ENCODE results near the gene PTPRG.

PTPRG gene

DNA sequence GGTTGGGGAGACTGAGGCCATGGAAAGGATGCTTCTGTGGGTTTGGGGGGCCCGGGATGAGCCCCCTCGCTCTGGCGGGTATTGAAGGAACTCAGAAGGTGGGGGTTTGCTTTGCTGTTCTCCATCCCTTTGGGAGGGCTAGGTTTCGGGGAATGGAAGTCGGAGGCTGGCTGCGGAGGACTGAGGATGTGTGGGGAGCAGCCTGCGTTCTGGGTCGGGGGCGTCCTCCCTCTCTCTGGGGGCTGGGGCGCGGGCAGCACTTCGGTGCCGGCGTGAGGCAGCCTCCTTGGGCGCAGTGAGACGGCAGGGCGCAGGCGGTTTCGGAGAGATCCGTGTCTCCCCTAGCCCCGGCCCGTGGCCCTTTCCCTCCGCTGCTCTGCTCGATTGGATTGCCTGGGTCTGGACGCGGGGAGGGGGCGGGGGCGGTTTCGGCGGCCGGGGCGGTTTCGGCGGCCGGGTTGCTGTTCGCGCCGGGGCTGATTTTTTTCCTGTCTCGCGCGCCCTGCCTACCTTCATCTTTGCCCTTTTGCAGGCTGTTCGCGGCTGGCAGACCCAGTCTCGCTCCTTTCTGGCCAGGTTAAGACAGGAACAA is 1.4 kb downstream of the PTPRG start:
- no peak for DNase-seq (ENCODE audit: low read depth in 2 of 2)

DNA sequence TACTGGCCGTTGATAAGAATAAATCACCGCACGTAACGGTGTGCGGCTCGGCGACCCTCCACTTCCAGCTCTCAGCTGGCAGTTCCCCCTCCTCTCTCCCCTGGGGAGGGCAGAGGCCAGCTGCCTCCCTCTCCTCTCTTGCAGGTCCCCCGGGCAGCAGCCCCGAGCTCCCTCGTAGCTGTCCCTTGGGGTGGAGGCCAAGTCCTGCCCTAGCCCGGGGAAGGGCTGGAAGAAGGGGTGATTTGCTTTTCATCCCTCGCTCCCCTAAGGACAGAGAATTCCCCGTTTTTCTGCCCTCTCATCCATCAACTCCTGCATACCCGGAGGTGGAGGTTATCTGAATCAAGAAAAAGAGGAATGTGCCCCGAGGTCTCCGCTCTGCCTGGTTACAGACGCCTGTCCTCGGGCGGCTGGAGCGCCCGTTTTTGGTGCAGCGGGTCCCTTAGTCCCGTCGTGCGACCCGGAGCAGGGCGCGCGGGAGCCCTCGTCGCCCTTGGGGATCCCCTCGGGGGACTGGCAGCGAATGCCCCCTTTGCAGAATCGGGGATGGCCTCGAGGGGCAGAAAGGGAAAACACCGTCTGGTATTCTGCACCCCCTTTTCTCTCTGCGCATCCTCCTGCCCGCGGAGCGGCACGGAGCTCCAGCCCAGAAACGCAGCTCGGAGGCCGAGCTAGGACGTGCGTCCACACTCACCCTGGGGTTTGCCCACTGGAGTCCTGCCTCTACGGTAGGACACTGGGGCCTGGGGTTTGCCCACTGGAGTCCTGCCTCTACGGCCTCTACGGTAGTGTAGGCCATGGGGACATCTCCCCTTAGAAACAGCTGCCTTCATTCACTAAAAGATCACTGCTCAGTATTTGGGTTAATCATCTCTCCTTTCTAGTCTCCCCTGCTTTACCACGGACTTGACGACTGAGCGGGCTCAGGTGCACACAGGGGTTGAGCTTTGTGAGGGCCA is 2.2 kb downstream of the PTPRG start:
- DNase-seq (ENCODE audit: low read depth in 2 of 2), result no peak

DNA sequence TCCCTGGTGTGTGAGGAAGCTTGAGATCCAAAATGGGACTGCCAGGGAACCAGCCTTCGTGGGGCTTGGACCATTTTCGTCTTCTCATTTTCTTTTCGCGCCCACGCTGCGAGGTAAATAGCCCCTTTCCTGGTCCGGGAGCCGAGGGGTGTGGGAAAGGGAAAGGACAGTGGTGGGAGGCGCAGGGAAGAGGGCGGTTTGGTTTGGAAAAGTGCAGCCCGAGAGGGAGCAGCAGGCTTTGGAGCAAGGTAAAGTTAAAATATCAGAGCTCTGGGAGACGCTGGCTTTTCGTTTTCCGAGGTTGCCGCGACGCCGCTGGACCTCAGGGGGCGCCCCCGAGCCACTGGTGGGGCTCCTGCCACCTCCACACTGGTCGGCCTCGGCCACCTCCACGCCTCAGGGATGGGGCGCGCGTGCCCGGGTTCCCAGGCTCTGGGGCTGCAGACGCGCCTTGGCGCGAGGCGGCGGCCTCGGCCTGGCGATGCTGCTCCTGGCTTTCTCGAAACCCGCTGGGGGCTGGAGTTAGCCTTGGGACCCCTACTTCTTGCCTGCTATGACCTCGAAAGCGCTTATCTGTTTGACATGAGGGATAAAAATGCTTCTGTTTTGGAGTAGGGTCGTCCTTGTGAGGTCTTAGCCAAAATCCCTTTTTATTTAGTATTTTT is 3.2 kb downstream of the PTPRG start:
- no peak for DNase-seq (ENCODE audit: low read depth in 2 of 2)

DNA sequence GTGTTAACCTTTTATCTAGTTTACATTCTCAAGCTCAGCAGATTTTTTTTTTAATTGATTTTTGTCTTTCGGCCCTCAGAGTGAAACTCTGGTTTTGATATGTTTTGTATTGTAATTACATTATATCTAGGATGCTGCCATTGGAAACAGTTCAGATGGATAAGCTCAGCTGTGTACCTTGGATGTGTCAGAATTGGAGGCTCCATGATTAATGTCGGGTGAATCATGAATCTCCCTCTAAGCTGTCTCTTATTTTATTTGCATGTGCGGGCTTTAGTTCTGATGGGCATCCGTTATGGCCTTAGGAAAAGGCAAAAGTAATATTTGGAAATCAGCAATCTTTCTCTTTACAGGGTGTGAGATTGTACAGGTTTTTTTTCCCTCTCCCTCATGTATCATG is 4.2 kb downstream of the PTPRG start:
- no peak for DNase-seq (ENCODE audit: low read depth in 2 of 2)

DNA sequence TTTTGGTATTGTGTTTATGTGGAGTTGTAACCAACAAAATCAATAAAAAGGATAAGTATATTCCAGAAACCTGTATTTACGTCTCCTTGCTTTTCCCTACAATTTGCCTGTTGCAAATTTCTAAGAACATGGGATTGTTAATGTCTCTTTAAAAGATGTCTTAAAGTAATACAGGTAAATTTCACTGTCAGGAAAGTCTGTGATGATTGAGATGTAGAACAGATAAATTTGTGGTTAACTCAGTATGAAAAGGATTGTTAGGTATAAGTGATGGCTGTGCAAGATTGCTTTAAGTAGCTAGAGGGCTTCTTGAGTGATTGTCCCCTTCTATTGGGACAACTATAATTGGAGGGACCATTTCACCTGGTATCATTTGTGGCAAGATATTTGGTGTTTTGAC is 6.8 kb downstream of the PTPRG start:
- no peak for DNase-seq (ENCODE audit: low read depth in 2 of 2)

DNA sequence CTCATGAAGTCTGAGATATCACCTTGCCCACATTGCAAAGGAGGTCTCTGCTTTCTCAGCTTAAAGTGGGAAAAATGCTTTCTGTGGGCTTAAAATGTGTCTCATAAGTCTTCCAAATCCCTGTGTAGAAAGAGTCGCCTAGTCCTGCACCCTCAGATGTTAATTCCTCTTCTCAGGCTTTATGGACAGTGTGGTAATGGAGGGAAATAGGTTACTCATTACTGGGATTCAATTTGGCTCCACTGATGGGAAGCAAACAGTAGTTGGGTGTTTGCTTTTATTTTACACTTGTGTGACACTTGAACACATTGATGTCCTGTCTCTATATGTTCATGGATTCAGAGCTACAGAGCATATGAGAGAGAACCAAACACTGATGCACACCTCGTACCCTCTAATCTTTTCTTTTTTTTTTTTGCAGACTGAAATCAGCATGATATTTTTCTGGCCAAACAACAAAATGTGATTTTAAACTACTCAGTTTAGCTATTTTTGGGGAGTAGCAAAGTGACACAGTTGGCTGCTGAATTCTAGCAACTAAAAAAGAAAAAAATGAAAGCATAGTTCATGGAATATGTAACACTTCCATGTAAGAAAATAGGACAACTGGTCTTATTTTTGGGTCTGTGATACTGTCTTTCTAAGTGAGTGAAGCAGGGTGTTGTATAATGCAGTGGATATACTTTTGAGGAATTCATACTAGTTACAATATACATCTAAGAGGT is 8.6 kb downstream of the PTPRG start:
- DNase-seq (ENCODE audit: low read depth in 2 of 2), result no peak

DNA sequence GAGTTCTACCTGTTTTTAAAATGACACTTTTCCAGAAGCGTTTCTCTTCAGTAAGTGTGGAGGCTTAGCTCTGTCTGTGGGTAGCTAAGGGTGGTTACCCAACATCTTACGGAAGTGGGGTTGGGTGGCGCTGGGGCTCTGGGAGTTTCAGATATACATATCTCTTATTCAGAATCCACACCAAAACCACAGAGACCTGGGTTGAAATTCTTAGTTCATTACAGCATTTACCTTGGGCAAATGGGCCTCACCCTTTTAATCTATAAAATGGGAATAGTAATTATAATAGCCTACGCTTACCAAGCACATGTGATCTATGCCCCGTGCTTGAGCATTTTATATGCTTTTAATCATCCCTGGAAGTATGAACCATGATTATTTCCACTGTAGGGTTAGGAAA is 9.4 kb downstream of the PTPRG start:
- DNase-seq (ENCODE audit: low read depth in 2 of 2), result no peak

GRCh38 chr3:61571516-61572336 is 10.4 kb downstream of the PTPRG start:
- DNase-seq (ENCODE audit: low read depth in 2 of 2), result no peak

DNA sequence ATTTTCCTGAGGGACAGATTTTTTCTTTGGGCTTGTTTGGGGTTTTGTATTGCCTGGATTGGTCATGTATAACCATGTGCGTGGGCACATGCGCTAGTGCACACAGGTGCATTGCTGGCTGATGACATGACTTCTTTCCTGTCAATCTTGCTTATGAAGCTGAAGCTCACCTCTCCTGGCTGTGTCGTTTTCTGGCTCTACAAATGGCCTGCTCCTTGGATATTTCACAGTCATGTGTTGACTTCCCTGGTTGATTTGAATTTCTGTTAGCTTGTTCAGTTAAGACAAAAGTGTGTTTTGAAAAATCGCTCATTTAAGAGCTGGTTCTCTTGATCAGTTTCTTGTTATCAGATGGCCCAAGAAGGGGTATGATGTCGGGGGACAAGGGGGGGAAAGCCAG is 11.5 kb downstream of the PTPRG start:
- no peak for DNase-seq (ENCODE audit: low read depth in 2 of 2)

- no peak for DNase-seq (ENCODE audit: low read depth in 2 of 2)
Observed at GRCh38 chr3:61573441-61573840, 12.1 kb downstream of the PTPRG start.

GRCh38 chr3:61574854-61575253 is 13.5 kb downstream of the PTPRG start:
- no peak for DNase-seq (ENCODE audit: low read depth in 2 of 2)

DNA sequence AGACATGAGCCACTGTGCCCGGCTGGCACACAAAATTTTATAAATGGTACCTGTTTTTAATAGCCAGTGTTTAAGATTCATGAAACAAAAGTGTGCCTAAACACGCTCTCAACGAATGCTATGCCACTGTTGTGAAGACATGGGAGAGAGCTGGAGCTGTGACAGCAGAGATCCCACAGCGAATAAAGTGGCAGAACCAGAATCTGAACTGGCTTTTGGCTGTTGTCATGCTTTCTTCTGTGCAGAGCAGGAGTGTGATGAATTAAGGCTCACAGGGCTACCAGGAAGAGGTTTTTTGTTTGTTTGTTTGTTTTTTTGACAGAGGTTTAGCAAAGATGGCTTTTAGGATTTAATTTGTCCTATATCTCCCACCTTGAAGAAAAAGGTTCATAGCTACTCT is 14.5 kb downstream of the PTPRG start:
- DNase-seq (ENCODE audit: low read depth in 2 of 2), result no peak

- DNase-seq (ENCODE audit: low read depth in 2 of 2), result no peak
Observed at GRCh38 chr3:61577760-61578159, 16.4 kb downstream of the PTPRG start.

DNA sequence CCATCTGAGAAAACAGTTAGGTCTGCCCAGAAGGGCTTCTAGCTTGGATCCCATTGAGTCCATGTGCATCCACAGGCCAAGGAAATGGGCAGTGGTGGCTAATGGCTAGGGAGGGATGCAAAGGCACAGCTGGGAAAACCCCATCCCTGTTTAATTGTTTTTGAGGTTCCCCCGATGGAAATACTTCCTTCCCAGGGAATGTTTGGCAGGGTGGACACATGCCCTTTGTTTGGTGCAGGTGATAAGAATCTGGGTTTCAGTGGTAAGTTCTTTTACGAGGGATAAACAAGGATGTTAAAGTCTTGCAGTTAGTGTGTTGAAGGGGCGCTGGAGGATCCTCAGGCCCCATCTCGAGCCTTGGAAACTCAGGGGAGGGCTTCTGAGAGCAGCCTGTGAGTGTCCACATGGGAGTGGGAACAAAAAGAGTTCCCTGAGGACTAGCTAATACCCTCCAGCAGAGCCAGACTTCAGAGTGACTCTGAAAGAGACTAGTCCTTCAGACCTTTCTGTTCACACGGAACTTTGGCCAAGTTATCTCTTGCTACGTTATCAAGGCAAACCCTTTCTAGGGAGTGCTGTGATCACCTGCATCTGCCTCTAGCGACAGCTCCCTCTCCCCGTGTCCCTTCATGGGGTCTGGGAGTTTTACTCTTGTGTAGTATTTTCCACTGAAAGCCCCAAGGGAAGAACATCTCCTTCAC is 17.4 kb downstream of the PTPRG start:
- DNase-seq (ENCODE audit: low read depth in 2 of 2), result no peak

- DNase-seq (ENCODE audit: low read depth in 2 of 2), result no peak
Observed at GRCh38 chr3:61579685-61580084, 18.3 kb downstream of the PTPRG start.

DNA sequence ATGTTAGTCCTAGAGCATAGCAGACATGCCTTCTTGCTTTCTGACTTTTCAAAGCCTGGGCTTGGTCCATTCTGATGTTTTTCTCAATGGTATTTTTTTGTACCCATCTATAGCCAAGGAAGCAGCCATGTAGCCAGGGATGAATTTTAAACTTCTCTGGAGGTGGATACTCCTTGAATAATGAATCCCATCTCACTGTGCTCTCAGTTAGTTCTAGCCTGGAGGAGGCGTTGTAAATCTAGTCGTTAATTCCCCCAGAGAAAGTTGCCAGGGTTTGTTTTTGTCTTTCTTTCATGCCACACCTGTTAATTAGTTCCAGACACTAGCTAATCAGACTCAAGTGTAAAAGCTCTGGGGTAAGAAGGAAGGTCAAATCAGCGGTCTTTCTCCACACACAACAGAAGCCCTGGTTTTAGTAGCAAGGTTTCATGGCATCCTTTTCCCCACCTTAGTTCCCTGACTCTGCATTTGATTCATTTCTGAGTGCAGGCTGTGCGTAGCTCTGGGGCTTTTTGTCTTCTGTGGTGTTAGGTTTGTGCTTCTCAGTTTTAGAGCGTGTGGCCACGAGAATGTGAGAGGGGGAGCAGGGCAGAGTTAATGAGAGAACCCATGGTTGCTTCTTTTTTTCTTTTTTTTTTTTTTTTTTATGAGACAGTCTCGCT is 19.7 kb downstream of the PTPRG start:
- no peak for DNase-seq (ENCODE audit: low read depth in 2 of 2)

GRCh38 chr3:61582287-61582686 is 20.9 kb downstream of the PTPRG start:
- DNase-seq (ENCODE audit: low read depth in 2 of 2), result no peak

GRCh38 chr3:61582846-61583245 is 21.5 kb downstream of the PTPRG start:
- DNase-seq (ENCODE audit: low read depth in 2 of 2), result no peak

GRCh38 chr3:61583890-61584875 is 22.8 kb downstream of the PTPRG start:
- no peak for DNase-seq (ENCODE audit: low read depth in 2 of 2)

Data from stimulated activated CD8-positive, alpha-beta memory T cell treated with anti-CD3 and anti-CD28 coated beads, Interleukin-15, amount 100 ng/mL, for 48 hours (primary cell).